Parathyroid adenoma (tissue), 2 donors: ENCODE data around the gene NLGN1.

ENCODE experiments used
- H2AFZ ChIP-seq: fragments of 300-600 bp; sonication (generic); one replicate; pipeline ENCODE4 v1.7.0; 2017; ENCODE audit warnings: antibody characterized with exemption, mild to moderate bottlenecking
- H3K27ac ChIP-seq: fragments of 300-600 bp; sonication (generic); one replicate; pipeline ENCODE4 v1.7.0; 2017
- H3K27me3 ChIP-seq: fragments of 300-600 bp; sonication (generic); one replicate; pipeline ENCODE4 v1.7.0; 2017; ENCODE audit warnings: low read length; ENCODE audit not compliant: control insufficient read depth, insufficient read depth
- H3K36me3 ChIP-seq: fragments of 300-600 bp; sonication (generic); one replicate; pipeline ENCODE4 v1.7.0; 2017; ENCODE audit warnings: low read length; ENCODE audit not compliant: control insufficient read depth, insufficient read depth
- H3K4me1 ChIP-seq: fragments of 300-600 bp; sonication (generic); one replicate; pipeline ENCODE4 v1.7.0; 2017; ENCODE audit warnings: control low read depth
- H3K4me2 ChIP-seq: fragments of 300-600 bp; sonication (generic); one replicate; pipeline ENCODE4 v1.7.0; 2017; ENCODE audit warnings: low read length
- H3K4me3 ChIP-seq: fragments of 300-600 bp; sonication (generic); one replicate; pipeline ENCODE4 v1.7.0; 2017; ENCODE audit warnings: low read depth, low read length
- H3K79me2 ChIP-seq: fragments of 300-600 bp; sonication (generic); one replicate; pipeline ENCODE4 v1.7.0; 2017; ENCODE audit warnings: control low read depth
- H3K9ac ChIP-seq: fragments of 300-600 bp; sonication (generic); one replicate; pipeline ENCODE4 v1.7.0; 2017; ENCODE audit warnings: mild to moderate bottlenecking
- H3K9me3 ChIP-seq: fragments of 300-600 bp; sonication (generic); one replicate; pipeline ENCODE4 v1.7.0; 2017; ENCODE audit warnings: low read length; ENCODE audit not compliant: control insufficient read depth
- TF ChIP-seq, protein P1 (sequence below): fragments of 300-600 bp; sonication (generic); IDR thresholded peaks from one replicate; pipeline ENCODE4 v1.7.0; 2017; ENCODE audit warnings: antibody characterized with exemption, mild to moderate bottlenecking
- donor health status: primary hyperparathyroidism.

NLGN1 gene

DNA sequence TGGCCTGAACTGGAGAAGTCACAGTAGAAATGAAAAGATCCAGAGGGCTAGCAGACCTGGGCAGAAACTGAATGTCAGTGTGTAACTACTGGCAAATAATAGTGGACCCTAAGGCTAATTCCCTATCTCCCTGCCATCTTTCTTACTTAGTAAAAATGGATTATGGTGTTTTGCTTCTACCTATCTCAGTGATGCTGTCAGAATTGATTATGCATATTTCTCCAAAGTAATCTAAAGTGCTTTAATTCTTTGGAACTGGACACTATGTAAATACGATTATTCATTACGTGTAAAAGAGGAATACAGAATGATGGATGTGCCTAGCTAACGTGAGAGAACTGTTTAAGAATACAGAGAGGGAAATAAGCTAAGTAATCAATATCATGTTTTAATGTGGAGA, 651.9 kb downstream of the NLGN1 start:
- no peak overlapping the region for H3K27ac ChIP-seq
- no peaks in the 10 kb centered on the region for H3K79me2 ChIP-seq
- no peak overlapping the region for H3K9ac ChIP-seq
- H3K36me3 ChIP-seq = no peaks in the 10 kb centered on the region
- no peaks in the 10 kb centered on the region for H3K4me1 ChIP-seq
- H2AFZ ChIP-seq = no peak overlapping the region
- TF ChIP-seq, protein P1, sequence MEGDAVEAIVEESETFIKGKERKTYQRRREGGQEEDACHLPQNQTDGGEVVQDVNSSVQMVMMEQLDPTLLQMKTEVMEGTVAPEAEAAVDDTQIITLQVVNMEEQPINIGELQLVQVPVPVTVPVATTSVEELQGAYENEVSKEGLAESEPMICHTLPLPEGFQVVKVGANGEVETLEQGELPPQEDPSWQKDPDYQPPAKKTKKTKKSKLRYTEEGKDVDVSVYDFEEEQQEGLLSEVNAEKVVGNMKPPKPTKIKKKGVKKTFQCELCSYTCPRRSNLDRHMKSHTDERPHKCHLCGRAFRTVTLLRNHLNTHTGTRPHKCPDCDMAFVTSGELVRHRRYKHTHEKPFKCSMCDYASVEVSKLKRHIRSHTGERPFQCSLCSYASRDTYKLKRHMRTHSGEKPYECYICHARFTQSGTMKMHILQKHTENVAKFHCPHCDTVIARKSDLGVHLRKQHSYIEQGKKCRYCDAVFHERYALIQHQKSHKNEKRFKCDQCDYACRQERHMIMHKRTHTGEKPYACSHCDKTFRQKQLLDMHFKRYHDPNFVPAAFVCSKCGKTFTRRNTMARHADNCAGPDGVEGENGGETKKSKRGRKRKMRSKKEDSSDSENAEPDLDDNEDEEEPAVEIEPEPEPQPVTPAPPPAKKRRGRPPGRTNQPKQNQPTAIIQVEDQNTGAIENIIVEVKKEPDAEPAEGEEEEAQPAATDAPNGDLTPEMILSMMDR = no peak
- H3K4me2 ChIP-seq = no peak overlapping the region
- H3K27me3 ChIP-seq = no peaks in the 10 kb centered on the region
- H3K4me3 ChIP-seq = no peak overlapping the region
- H3K9me3 ChIP-seq = no peaks in the 10 kb centered on the region

GRCh38 chr3:174051191-174051590, 653.6 kb downstream of the NLGN1 start:
- Histone ChIP-seq H3K9ac (no peak overlapping the region), H3K27me3 (no peaks in the 10 kb centered on the region), H3K27ac (no peak overlapping the region), H3K36me3 (no peaks in the 10 kb centered on the region), H3K79me2 (no peaks in the 10 kb centered on the region), H3K4me2 (no peak overlapping the region), H3K4me1 (no peaks in the 10 kb centered on the region), H3K4me3 (no peak overlapping the region), H2AFZ (no peak overlapping the region), H3K9me3 (no peaks in the 10 kb centered on the region)
- TF ChIP-seq, protein P1 = no peak

DNA sequence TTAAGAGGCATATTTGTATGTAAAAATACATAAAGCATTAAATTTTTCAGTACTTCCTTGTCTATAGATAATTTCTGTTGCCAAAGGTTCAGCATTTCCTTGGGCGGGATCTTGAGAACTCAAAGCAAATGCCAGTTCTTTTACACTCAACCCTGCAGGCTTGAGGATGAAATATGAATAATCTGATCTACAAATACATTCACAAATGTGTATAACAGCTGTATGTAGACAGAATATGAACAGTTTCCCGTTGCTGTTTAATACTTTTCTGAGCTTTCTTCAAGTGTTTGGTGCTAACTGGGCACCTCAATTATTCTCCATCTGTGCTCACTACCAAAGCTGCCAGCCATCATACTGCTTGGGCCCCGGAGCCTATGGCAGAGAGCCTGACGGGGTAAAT, 661.3 kb downstream of the NLGN1 start:
- H3K36me3 ChIP-seq = no peaks in the 10 kb centered on the region
- no peak overlapping the region for H3K27ac ChIP-seq
- no peak overlapping the region for H3K4me2 ChIP-seq
- no peaks in the 10 kb centered on the region for H3K4me1 ChIP-seq
- TF ChIP-seq, protein P1 = no peak
- H3K79me2 ChIP-seq = no peaks in the 10 kb centered on the region
- H3K9me3 ChIP-seq = no peaks in the 10 kb centered on the region
- H3K27me3 ChIP-seq = no peaks in the 10 kb centered on the region
- H2AFZ ChIP-seq = no peak overlapping the region
- no peak overlapping the region for H3K9ac ChIP-seq
- H3K4me3 ChIP-seq = no peak overlapping the region

DNA sequence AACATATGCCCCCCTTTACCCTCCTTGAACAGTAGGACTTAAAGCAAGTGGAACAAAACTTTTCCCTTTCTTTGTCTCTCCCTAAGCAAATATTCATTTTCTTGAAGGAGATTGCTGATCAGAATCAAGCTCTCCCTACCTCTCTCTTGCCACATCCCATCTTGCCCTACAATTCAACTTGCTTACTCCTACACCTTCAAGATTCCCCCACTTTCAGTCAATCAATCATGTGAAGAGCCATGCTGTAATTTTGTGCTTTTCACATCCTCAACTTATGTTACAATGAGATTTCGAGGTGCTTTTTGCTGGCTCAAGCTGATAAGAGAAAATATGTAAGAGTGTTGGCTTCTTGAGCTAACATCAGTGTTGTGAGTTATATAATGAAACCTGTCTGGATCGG, 662.9 kb downstream of the NLGN1 start:
- Histone ChIP-seq H3K9me3 (no peaks in the 10 kb centered on the region), H3K4me3 (no peak overlapping the region), H3K36me3 (no peaks in the 10 kb centered on the region), H3K79me2 (no peaks in the 10 kb centered on the region), H3K4me2 (no peak overlapping the region), H2AFZ (no peak overlapping the region), H3K9ac (no peak overlapping the region), H3K27me3 (no peaks in the 10 kb centered on the region), H3K27ac (no peak overlapping the region), H3K4me1 (no peaks in the 10 kb centered on the region)
- TF ChIP-seq, protein P1 = no peak

DNA sequence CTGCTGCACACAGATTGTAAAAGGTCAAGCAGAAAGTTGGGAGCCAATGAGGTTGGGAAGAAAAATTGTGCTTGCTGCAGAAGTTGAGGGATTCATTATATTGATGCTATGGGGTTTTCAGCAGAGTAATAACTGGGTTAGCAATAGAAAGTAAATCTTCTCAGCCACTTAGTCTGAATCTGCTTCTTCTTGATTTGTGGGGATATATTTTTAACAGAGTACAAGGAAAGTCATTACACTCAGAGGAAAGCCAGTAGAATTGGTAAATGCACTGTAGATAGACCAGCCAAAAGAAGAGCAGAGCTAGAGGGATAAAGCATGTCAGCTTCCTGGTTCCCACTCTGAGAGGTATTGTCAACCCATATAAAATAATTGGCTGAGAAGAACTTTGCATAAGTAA, 663.6 kb downstream of the NLGN1 start:
- Histone ChIP-seq H3K9ac (no peak overlapping the region), H3K27ac (no peak overlapping the region), H3K9me3 (no peaks in the 10 kb centered on the region), H3K4me1 (no peaks in the 10 kb centered on the region), H3K4me3 (no peak overlapping the region), H2AFZ (no peak overlapping the region), H3K36me3 (no peaks in the 10 kb centered on the region), H3K27me3 (no peaks in the 10 kb centered on the region), H3K4me2 (no peak overlapping the region), H3K79me2 (no peaks in the 10 kb centered on the region)
- TF ChIP-seq, protein P1 = no peak
